Fibroblast of mammary gland (primary cell): ENCODE results near the gene KRIT1.
A peak's percentile ranks its signal among the peaks of the same experiment; 100 is the strongest.

Source experiments
- DNase-seq: peaks from one replicate; pipeline ENCODE4 v3.0.0-alpha.2; 2010; ENCODE audit warnings: low read depth
- H3K4me3 ChIP-seq: 2 replicates; pipeline ENCODE4 v1.5.1; 2011; ENCODE audit warnings: low read depth, mild to moderate bottlenecking, low read length, moderate library complexity; ENCODE audit not compliant: control insufficient read depth
- CTCF ChIP-seq: conservative IDR thresholded peaks from 2 replicates; pipeline ENCODE4 v1.5.1; 2011; ENCODE audit warnings: low read depth, low read length, inconsistent platforms; ENCODE audit not compliant: control insufficient read depth, insufficient read depth

The KRIT1 gene

GRCh38 chr7:92245487-92246359 is at the start of gene KRIT1, which contains the start of gene ANKIB1:
KRIT1 (minus strand) TSS chr7:92245914; CDS start chr7:92242135, 3,779 bp downstream.
ANKIB1 (plus strand) TSS chr7:92245974; CDS start chr7:92294979, 49,005 bp downstream.
- TF ChIP-seq CTCF, result no peak
- peak; percentile 73 for DNase-seq
- peak within 1 kb of the TSS; percentile 80 for H3K4me3 ChIP-seq

DNA sequence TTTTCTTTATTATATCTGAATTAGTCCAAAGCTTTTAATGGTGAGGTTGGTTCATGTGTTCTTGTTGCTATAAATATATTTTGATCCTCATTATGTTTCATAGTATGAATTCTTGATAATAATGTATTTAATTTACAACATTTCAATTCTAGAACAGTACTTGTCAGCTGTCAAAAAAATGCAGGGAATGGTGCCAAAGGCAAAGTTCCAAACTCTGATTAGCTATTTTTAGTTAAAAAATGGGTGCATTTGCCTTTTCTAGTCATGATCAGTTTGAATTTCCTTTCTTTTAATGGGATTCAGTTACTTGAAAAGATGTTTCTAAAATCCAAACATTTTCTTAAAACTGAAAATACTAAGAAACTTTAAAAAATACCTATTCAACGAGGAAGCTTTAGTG is 49.7 kb upstream of the KRIT1 start:
- H3K4me3 ChIP-seq, result no peak overlapping the region
- no peak for TF ChIP-seq CTCF
- no peak for DNase-seq

- peak; percentile 9 for DNase-seq
- no peak for TF ChIP-seq CTCF
- H3K4me3 ChIP-seq, result no peak overlapping the region
These were observed 48.3 kb upstream of the KRIT1 start for GRCh38 chr7:92293896-92294590.

GRCh38 chr7:92292981-92293380 is 47.3 kb upstream of the KRIT1 start:
- TF ChIP-seq CTCF, result no peak
- H3K4me3 ChIP-seq, result no peak overlapping the region
- no peak for DNase-seq

- DNase-seq, result no peak
- no peak overlapping the region for H3K4me3 ChIP-seq
- no peak for TF ChIP-seq CTCF
These were observed 43.6 kb upstream of the KRIT1 start for GRCh38 chr7:92289321-92289720.

- no peak overlapping the region for H3K4me3 ChIP-seq
- DNase-seq, result no peak
- no peak for TF ChIP-seq CTCF
These were observed 37.2 kb upstream of the KRIT1 start for GRCh38 chr7:92282930-92283329.
